Lung microvascular endothelial cell (primary cell): ENCODE measurements around the gene RIPOR2. TPM values are rescaled to one million over a fixed set of nuclear protein-coding genes. Genes with fewer than 3 reads are reported as not detected.
A peak's percentile ranks its signal among the peaks of the same experiment; 100 is the strongest.
"Not testable (repeated sequence)": the region's sequence is repeated elsewhere in the genome, so short reads cannot be mapped to it uniquely, and the experiment has no call there.

Experiments used
- DNase-seq, 2 donors: peaks; one replicate each; pipeline versions ENCODE4 v3.0.0 to v3.0.0-alpha.2; 2010; ENCODE audit warnings: low read depth in 2 of 2
- total RNA-seq: library from RNA; depleted of rRNA; stranded (reverse); fragments of >200 nt; gene quantifications from 2 replicates; pipeline ENCODE4 v1.2.1, GENCODE V29; 2014

The RIPOR2 gene
- total RNA-seq, 1 donor from 2014 or later: under 0.01 TPM

GRCh38 chr6:24925661-24926060 lies 10.1 kb downstream of the RIPOR2 start:
- DNase-seq: no peak

GRCh38 chr6:24924580-24925356 lies 11.0 kb downstream of the RIPOR2 start:
- DNase-seq: no peak

GRCh38 chr6:24923885-24924401 lies 11.8 kb downstream of the RIPOR2 start:
- DNase-seq: no peak

GRCh38 chr6:24922814-24923213 lies 12.9 kb downstream of the RIPOR2 start:
- no peak for DNase-seq

GRCh38 chr6:24922170-24922569 lies 13.6 kb downstream of the RIPOR2 start:
- DNase-seq: no peak

- no peak for DNase-seq
Observed at GRCh38 chr6:24920136-24920535, 15.6 kb downstream of the RIPOR2 start.

GRCh38 chr6:24919056-24919892 lies 16.5 kb downstream of the RIPOR2 start:
- no peak for DNase-seq

GRCh38 chr6:24918641-24919055 lies 17.1 kb downstream of the RIPOR2 start:
- DNase-seq: no peak

- DNase-seq: no peak
Observed at GRCh38 chr6:24916496-24916895, 19.3 kb downstream of the RIPOR2 start.

- DNase-seq: no peak
Observed at GRCh38 chr6:24915641-24916040, 20.1 kb downstream of the RIPOR2 start.

GRCh38 chr6:24914082-24914481 lies 21.7 kb downstream of the RIPOR2 start:
- not testable (repeated sequence) for DNase-seq

- DNase-seq: no peak
Observed at GRCh38 chr6:24911796-24912382, 23.9 kb downstream of the RIPOR2 start.

GRCh38 chr6:24910961-24911725 lies 24.6 kb downstream of the RIPOR2 start:
- peak; percentile 6 to 10 for DNase-seq

GRCh38 chr6:24910331-24910960 lies 25.3 kb downstream of the RIPOR2 start:
- DNase-seq: no peak

- no peak for DNase-seq
Observed at GRCh38 chr6:24909241-24910216, 26.2 kb downstream of the RIPOR2 start.

- no peak for DNase-seq
Observed at GRCh38 chr6:24908650-24909035, 27.1 kb downstream of the RIPOR2 start.

GRCh38 chr6:24907919-24908649 lies 27.7 kb downstream of the RIPOR2 start:
- DNase-seq: no peak

- no peak for DNase-seq
Observed at GRCh38 chr6:24906314-24906713, 29.4 kb downstream of the RIPOR2 start.

- no peak for DNase-seq
Observed at GRCh38 chr6:24905483-24905882, 30.3 kb downstream of the RIPOR2 start.
